GM18873 (cell line): ENCODE results near the gene POMZP3.
A peak's percentile ranks its signal among the peaks of the same experiment; 100 is the strongest.
"Not testable (repeated sequence)": the region's sequence is repeated elsewhere in the genome, so short reads cannot be mapped to it uniquely, and the experiment has no call there.

ENCODE experiments used
- ATAC-seq: cut with Tn5 transposase; IDR thresholded peaks from one replicate; pipeline ENCODE4 v1.9.1; 2021; ENCODE audit warnings: mild to moderate bottlenecking, moderate library complexity, moderate number of reproducible peaks; ENCODE audit not compliant: unreplicated experiment, low FRiP score

Gene POMZP3

GRCh38 chr7:76626989-76627642, at the start of gene POMZP3:
Gene POMZP3, minus strand, starts transcription at chr7:76627279. Its CDS starts 1,215 bp downstream, at chr7:76626064.
- peak; percentile 72 for ATAC-seq

- not testable (repeated sequence) for ATAC-seq
Observed at GRCh38 chr7:76675783-76676182, 48.7 kb upstream of the POMZP3 start.

DNA sequence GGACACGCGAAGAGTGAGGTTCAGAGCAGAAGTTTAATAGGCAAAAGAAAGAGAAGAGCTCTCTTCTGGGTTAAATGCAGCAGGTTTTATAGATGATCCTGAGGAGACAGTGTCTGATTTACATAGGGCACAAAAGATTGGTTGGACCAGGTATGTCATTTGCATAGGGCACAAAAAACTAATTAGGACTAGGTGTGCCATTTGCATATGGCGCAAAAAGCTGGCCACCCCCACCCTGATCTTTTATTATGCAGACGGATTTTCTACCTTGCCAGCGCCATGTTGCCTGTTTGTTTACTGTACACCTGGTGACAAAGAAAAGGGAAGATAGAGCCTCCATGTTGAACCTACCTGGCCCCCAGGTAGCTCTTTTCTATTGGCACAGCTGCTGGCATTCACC, 46.3 kb upstream of the POMZP3 start:
- ATAC-seq = not testable (repeated sequence)

DNA sequence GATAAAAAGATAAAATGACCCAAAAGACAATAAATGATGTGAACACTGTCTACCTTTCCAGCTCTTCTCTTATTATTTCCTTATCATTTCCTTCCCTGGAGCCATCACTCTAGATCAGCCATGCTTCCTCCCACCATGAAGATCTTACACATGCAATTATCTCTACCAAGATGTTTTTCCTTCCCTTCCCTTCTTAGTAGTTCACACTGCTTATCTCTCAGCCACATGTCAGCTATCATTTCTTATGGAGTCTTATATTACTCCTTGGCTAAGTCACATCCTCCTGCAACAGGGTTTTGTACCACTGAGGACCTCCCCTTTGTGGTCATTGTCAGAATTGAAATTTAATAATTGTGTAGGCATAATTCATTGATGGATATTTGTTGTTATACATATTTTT, 32.1 kb upstream of the POMZP3 start:
- not testable (repeated sequence) for ATAC-seq

DNA sequence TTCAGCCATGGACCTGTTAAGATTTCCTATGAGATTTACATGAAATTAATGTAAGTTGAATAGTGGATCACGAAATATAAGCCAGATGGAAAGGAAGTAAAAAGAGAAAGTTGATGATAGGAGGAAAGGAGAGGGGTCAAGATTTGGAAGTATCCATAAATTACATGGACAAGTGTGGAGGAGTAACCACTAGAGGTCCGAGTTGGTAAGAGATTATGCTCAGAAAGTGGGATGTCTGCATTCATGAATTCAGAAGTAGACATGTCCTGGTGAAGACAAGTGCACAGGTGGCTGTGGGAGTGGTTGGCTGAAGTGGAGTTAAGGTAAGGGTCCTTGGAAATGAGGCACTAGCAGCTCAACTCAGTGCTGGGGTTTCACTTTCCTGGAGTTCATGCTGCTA, 29.3 kb upstream of the POMZP3 start:
- not testable (repeated sequence) for ATAC-seq

- not testable (repeated sequence) for ATAC-seq
Observed at GRCh38 chr7:76642620-76643019, 15.5 kb upstream of the POMZP3 start.

GRCh38 chr7:76637061-76637691, 10.1 kb upstream of the POMZP3 start:
- ATAC-seq = peak; percentile 85

GRCh38 chr7:76626581-76626980, 498 bp downstream of the POMZP3 start:
- not testable (repeated sequence) for ATAC-seq

- not testable (repeated sequence) for ATAC-seq
Observed at GRCh38 chr7:76619439-76620190, 7.5 kb downstream of the POMZP3 start.

- not testable (repeated sequence) for ATAC-seq
Observed at GRCh38 chr7:76613783-76614182, 13.3 kb downstream of the POMZP3 start.

- ATAC-seq = not testable (repeated sequence)
Observed at GRCh38 chr7:76612232-76612631, 14.8 kb downstream of the POMZP3 start.

DNA sequence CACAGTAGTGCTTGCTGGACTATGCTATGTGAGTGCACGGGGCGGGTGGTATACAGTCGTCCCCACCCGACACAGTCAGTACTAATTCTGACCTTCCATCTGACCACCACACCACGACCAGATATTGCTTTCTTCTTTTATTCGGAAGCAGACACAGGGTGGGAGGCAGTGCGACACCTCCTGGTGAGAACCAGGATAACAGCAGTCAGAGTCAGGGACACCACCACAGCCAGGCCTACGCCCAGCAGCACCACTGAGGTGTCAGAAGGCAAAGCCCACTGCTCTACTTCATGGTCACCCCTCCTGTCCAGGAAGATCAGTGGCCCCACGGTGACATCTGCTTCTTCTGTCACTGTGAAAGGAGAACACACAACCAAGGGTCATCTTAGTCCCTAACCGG, 17.2 kb downstream of the POMZP3 start:
- not testable (repeated sequence) for ATAC-seq

GRCh38 chr7:76608469-76608868, 18.6 kb downstream of the POMZP3 start:
- ATAC-seq = not testable (repeated sequence)

- peak; percentile 98 for ATAC-seq
Observed at GRCh38 chr7:76606027-76606426, 21.1 kb downstream of the POMZP3 start.

GRCh38 chr7:76600650-76601049, 26.4 kb downstream of the POMZP3 start:
- ATAC-seq = not testable (repeated sequence)

- not testable (repeated sequence) for ATAC-seq
Observed at GRCh38 chr7:76600116-76600482, 27.0 kb downstream of the POMZP3 start.

DNA sequence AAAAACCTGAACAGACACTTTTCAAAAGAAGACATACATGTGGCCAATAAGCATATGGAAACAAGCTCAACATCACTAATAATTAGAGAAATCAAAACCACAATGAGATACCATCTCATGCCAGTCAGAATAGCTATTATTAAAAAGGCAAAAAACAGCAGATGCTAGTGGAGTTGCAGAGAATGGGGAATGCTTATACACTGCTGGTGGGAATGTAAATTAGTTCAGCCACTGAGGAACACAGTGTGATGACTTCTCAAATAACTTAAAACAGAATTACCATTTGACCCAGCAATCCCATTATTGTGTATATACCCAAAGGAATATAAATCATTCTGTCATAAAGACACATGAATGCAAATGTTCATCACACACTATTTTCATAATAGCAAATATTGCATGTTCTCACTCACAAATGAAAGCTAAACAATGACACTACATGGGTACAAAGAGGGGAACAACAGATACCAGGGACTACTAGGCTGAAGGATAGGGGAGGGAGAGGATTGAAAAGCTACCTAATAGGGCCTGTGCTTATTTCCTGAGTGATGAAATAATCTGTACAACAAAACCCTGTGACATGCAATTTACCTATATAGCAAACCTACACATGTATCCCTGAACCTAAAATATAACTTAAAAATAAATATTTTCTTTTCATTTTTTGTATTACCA, 28.4 kb downstream of the POMZP3 start:
- ATAC-seq = not testable (repeated sequence)

DNA sequence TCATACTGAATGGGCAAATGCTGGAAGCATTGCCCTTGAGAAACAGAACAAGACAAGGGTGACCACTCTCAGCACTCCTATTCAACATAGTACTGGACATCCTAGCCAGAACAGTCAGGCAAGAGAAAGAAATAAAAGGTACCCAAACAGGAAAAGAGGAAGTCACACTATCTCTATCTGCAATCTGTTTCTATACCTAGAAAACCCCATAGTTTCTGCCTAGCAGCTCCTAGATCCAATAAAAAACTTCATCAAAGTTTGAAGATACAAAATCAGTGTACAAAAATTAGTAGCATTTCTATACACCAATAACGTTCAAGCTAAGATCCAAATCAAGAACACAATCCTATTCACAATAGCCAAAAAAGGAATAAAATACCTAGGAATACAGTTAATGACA, 29.8 kb downstream of the POMZP3 start:
- ATAC-seq = not testable (repeated sequence)

- ATAC-seq = not testable (repeated sequence)
Observed at GRCh38 chr7:76592694-76593093, 34.4 kb downstream of the POMZP3 start.

- ATAC-seq = not testable (repeated sequence)
Observed at GRCh38 chr7:76591602-76592304, 35.3 kb downstream of the POMZP3 start.
